Right lobe of liver (tissue), 6 donors: ENCODE data around the gene HOXB6. TPM values are rescaled to one million over a fixed set of nuclear protein-coding genes. Genes with fewer than 3 reads are reported as not detected.

Experiments used
- ATAC-seq, 4 donors: fragments of 200-7000 bp; cut with Tn5 transposase; one replicate each; pipeline ENCODE4 v1.9.1; 2020; ENCODE audit warnings: mild to moderate bottlenecking in 4 of 4, moderate library complexity in 4 of 4
- DNase-seq, 3 donors: peaks; one replicate each; pipeline ENCODE4 v3.0.0-alpha.2; 2020
- H3K27ac ChIP-seq, 3 donors: fragments of 200-600 bp; one replicate each; pipeline ENCODE4 v1.8.0; 2022
- H3K27me3 ChIP-seq, 2 donors: fragments of 200-600 bp; one replicate each; pipeline ENCODE4 v1.8.0; 2022
- H3K36me3 ChIP-seq, 4 donors: fragments of 200-600 bp; sonication (generic) in 1 of 4; one replicate each; pipeline versions ENCODE4 v1.5.1 to v1.8.0; 2017 to 2022; ENCODE audit warnings: control low read depth in 1 of 4
- H3K4me1 ChIP-seq, 4 donors: fragments of 200-600 bp; sonication (generic) in 1 of 4; one replicate each; pipeline versions ENCODE4 v1.5.1 to v1.8.0; 2017 to 2022; ENCODE audit warnings: control low read depth in 1 of 4
- H3K4me3 ChIP-seq, 3 donors: fragments of 200-600 bp; one replicate each; pipeline ENCODE4 v1.8.0; 2022
- H3K9me3 ChIP-seq, 4 donors: fragments of 200-600 bp; sonication (generic) in 1 of 4; one replicate each; pipeline versions ENCODE4 v1.5.1 to v1.8.0; 2017 to 2022; ENCODE audit warnings: control low read depth in 1 of 4
- CTCF ChIP-seq, 4 donors: fragments of 200-600 bp in 3 of 4; fragments of 450-650 bp in 1 of 4; IDR thresholded peaks; one replicate each; pipeline versions ENCODE4 v1.5.1 to v1.8.0; 2016 to 2022; ENCODE audit warnings: antibody characterized with exemption in 4 of 4, mild to moderate bottlenecking in 2 of 4
- POLR2A ChIP-seq: fragments of 450-650 bp; IDR thresholded peaks from one replicate; pipeline ENCODE4 v1.6.1; 2017; ENCODE audit warnings: antibody characterized with exemption, mild to moderate bottlenecking
- WGBS: methylation state at CpG from one replicate; pipeline ENCODE4 v1.1.6; 2018; ENCODE audit warnings: low coverage, low lambda C conversion rate; ENCODE audit not compliant: insufficient coverage; ENCODE audit errors: missing lambda C conversion rate; 5-methylcytosine and 5-hydroxymethylcytosine counted together
- intact Hi-C, 2 donors: fragments of 100-400 bp; cut with DNase I; formaldehyde crosslinking; loops; one replicate each; pipeline versions ENCODE4 v1.11.2 to v1.14.1; 2022
- total RNA-seq, 6 experiments: library from RNA; depleted of rRNA in 2 of 6; stranded (reverse); fragments of >200 nt in 2 of 6; fragmentation: NEBNext Ultra II Directional in 3 of 6; extraction: Animal tissue kit (Norgen Biotek cat#: 25700) in 3 of 6; gene quantifications; one replicate each; pipeline versions ENCODE4 v1.1.0 to v1.2.4, GENCODE V29; 2016 to 2023
- donor health status: DM: no; HTN: yes; CAD: no.
- donor health status: DM: no; HTN: no; CAD: no.
- donor health status: DM: no; HTN: no; CAD: no.
- donor health status: DM: no; HTN: yes; CAD: no.
- donor health status: DM: no; HTN: yes; CAD: no.

The HOXB6 gene
- total RNA-seq, 6 experiments from 2014 or later: 0.18 to 0.83 (median 0.56) TPM

GRCh38 chr17:48567646-48568354 lies 37.0 kb downstream of the HOXB6 start:
- Histone ChIP-seq H3K9me3 (no peaks in the 10 kb centered on the region), H3K27me3 (peaks cover 0 to 6% of the 10 kb centered on the region in 2 donors), H3K4me3 (no peak overlapping the region), H3K27ac (peak overlapping the region in 2 of 3 donors; percentile 10 to 43), H3K4me1 (no peaks in the 10 kb centered on the region), H3K36me3 (no peaks in the 10 kb centered on the region)
- WGBS: 21% methylated on average over 2 of the region's 2 CpGs
- intact Hi-C loops: no loop called here
- ATAC-seq (no peak), DNase-seq (no peak)
- no peak for TF ChIP-seq CTCF (IDR thresholded peaks at IDR 0.05)
- TF ChIP-seq POLR2A: no peak

- Histone ChIP-seq H3K27ac (no peak overlapping the region), H3K27me3 (peaks cover 0 to 7% of the 10 kb centered on the region in 2 donors), H3K36me3 (no peaks in the 10 kb centered on the region), H3K4me1 (no peaks in the 10 kb centered on the region), H3K4me3 (no peak overlapping the region), H3K9me3 (no peaks in the 10 kb centered on the region)
- TF ChIP-seq POLR2A (no peak), CTCF (IDR thresholded peaks at IDR 0.05) (no peak)
- 34% methylated on average over 2 of the region's 6 CpGs for WGBS
- intact Hi-C loops: no loop called here
- DNase-seq (no peak), ATAC-seq (no peak)
Measured at GRCh38 chr17:48567209-48567608, 37.6 kb downstream of the HOXB6 start.

GRCh38 chr17:48566717-48567116 lies 38.1 kb downstream of the HOXB6 start:
- TF ChIP-seq CTCF (IDR thresholded peaks at IDR 0.05) (no peak), POLR2A (no peak)
- H3K9me3 ChIP-seq: no peaks in the 10 kb centered on the region
- ATAC-seq (no peak), DNase-seq (no peak)
- no peaks in the 10 kb centered on the region for H3K36me3 ChIP-seq
- 17% methylated on average over 2 of the region's 2 CpGs for WGBS
- no peak overlapping the region for H3K27ac ChIP-seq
- H3K4me1 ChIP-seq: no peaks in the 10 kb centered on the region
- intact Hi-C loops: no loop called here
- H3K27me3 ChIP-seq: peaks cover 0 to 7% of the 10 kb centered on the region in 2 donors
- H3K4me3 ChIP-seq: no peak overlapping the region

- ATAC-seq: no peak
- H3K27me3 ChIP-seq: peaks cover 0 to 7% of the 10 kb centered on the region in 2 donors
- intact Hi-C loops: no loop called here
Measured at GRCh38 chr17:48565925-48566710, 38.7 kb downstream of the HOXB6 start.

More at GRCh38 chr17:48565925-48566710, 38.7 kb downstream of the HOXB6 start:
- Histone ChIP-seq H3K36me3 (no peaks in the 10 kb centered on the region), H3K4me1 (no peaks in the 10 kb centered on the region), H3K9me3 (no peaks in the 10 kb centered on the region), H3K4me3 (no peak overlapping the region), H3K27ac (no peak overlapping the region)
- TF ChIP-seq CTCF (IDR thresholded peaks at IDR 0.05) (no peak), POLR2A (no peak)
- 27% methylated on average over 4 of the region's 4 CpGs for WGBS
- no peak for DNase-seq
